Measurements from ENCODE around the gene MTERF2.
"Not testable (repeated sequence)": the region's sequence is repeated elsewhere in the genome, so short reads cannot be mapped to it uniquely, and the experiment has no call there.

The MTERF2 gene, protein sequence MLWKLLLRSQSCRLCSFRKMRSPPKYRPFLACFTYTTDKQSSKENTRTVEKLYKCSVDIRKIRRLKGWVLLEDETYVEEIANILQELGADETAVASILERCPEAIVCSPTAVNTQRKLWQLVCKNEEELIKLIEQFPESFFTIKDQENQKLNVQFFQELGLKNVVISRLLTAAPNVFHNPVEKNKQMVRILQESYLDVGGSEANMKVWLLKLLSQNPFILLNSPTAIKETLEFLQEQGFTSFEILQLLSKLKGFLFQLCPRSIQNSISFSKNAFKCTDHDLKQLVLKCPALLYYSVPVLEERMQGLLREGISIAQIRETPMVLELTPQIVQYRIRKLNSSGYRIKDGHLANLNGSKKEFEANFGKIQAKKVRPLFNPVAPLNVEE

DNA sequence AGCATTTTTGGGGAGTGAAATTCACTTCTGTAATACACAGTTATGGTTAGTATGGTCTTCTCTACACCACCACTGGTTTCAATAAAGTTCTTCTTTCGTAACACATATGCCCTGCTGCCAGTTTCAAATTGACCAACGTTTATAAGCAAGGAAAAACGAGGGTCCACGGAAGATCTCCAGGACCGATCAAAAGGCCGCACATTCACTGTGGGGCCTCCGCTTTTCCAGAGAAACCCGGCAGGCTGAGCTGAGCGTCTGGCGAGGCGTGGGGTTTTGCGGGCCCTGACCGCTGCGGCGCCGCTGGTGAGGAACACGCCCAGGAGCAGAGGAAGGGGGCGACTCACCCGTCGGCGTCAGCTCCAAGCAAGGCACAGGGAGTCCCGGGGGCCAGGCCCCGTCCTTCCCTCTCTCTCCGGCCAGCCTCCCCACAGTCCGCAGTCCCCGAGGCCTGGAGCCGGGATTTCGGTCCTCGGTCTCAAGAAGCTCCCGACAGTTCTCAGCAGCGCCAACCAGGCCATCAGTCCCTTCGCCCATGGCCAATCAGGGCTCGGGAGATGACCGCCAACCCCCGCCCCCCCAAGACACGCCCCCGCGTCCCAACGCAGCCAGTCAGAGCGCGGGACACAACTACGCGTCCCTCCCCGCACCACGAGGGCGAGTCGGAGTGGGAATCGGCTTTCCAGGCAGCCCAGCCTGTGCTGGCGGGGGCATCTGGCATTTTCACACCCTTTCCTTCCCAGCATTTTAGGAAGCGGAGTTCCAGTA lies at the start of gene MTERF2:
Gene MTERF2 (minus strand): TSS at position 522 of the 765 bp plus-strand sequence. CDS start 8,432 bp downstream, outside the sequence.
- DNase-seq = peak; percentile 94

DNA sequence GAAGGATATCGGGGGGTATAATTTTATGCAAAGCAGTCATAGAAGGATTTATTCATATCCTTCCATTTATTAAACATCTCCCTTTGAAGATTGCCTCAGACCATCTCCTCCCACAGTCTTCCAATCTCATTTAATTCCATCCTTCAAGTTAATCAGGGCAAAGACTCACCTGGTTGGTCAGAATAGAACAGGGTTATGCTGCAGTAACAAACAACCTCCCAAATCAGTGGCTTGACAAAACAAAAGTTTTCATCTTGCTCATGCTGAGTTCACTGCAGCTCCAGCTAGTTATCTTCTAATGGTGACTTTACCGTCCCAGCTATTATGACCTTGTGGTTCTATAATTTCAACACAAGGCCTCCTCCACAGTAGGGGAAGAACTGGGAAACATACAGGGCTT lies 48.8 kb upstream of the MTERF2 start:
- DNase-seq = no peak

DNA sequence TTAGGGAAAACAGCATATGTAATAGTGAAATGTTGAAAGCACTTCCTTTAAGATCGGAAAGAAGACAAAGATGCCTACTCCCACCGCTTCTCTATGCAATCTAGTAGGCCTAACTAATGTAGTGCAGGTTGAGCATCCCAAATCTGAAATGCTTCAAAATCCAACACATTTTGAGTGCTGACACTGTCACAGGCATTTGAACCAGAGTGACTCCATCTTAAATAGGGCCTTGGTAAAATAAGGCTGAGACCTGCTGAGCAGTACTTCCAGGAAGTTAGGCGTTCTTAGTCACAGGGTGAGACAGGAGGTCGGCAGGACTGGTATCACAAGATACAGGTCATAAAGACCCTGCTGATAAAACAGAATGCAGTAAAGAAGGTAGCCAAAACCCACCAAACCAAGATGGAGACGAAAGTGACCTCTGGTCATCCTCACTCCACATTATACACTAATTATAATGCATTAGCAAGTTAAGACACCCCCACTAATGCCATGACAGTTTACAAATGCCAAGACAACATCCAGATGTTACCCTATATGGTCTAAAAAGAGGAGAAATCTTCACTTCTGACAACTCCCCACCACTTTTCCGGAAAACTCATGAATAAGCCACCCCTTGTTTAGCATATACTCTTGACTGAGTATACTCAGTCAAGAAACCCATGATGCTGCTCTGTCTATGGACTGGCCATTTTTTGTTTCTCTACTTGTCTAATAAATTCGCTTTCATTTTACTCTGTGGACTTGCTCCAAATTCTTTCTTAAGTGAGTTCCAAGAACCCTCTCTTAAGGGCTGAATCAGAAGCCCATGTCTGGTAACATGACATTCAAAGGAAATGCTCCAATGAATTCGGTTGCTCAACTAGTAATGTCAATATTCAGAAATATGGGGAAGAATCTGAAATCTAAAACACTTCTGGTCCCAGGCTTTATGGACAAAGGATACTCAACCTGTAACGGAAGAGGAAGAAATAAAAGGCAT lies 47.1 kb upstream of the MTERF2 start:
- no peak for DNase-seq

DNA sequence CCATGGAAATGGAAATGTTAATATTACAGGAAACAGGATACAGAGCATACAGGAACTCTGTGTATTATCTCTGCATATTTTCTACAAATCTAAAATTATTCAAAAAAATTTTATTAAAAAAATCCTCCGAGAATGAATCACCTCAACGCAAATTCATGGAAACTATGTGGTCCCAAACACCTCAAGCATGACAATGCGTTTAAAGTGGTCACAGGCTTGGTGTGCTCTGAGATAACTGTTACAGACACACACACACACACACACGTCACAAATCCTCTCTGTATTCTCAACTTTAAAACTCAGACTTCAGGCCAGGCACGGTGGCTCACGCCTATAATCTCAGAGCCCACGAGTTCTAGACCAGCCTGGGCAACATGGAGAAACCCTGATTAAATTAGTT lies 45.3 kb upstream of the MTERF2 start:
- no peak for DNase-seq

DNA sequence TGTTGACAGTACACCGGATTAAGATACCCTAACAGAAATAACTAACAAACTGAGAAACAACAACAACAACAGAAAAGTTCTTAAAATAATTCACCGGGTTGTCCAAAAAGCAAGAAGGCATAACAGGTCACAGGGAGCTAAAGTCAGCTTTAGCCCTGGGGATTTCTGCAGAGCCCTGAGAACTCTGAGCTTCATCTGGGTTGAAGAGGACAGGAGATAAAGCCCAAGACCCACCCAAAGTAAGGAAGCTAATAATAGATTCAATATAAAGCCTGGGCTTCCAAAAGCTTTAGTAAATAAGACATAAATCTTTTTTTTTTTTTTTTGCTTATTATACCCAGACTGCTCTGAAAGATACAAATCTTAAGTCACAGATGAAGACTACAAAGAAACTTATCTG lies 44.1 kb upstream of the MTERF2 start:
- DNase-seq = no peak

DNA sequence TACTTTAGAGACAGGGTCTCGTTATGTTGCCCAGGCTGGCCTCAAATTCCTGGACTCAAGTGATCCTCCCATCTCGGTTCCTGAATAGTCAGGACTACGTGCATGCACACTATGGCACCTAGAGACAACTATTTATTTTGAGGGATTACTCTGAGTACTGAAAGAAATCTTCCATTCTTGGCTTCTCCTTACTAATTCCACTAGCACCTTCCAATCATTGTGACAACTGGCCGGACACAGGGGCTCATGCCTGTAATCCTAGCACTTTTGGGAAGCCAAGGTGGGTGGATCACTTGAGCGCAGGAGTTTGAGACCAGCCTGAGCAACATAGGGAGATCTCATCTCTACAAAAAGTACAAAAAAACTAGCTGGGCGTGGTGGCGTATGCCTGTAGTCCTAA lies 42.1 kb upstream of the MTERF2 start:
- no peak for DNase-seq

DNA sequence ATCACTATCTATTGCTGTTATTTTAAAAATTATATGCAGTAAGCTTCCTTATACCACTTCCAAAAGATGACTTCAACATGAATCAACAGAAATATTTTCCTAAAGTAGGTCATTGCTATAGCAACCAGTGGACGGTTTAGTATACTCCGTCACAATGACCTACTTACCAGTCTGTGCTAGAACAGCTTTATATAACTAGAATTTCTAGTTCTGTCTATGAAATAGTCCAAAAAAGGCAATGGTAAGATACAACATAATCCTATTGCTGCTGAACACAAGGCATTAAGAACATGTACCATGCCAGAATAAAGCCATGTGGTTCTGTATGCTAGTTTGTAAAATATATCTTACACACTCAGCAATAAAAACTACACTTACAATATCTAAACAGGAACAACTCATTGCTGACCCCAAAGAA lies 40.7 kb upstream of the MTERF2 start:
- no peak for DNase-seq

DNA sequence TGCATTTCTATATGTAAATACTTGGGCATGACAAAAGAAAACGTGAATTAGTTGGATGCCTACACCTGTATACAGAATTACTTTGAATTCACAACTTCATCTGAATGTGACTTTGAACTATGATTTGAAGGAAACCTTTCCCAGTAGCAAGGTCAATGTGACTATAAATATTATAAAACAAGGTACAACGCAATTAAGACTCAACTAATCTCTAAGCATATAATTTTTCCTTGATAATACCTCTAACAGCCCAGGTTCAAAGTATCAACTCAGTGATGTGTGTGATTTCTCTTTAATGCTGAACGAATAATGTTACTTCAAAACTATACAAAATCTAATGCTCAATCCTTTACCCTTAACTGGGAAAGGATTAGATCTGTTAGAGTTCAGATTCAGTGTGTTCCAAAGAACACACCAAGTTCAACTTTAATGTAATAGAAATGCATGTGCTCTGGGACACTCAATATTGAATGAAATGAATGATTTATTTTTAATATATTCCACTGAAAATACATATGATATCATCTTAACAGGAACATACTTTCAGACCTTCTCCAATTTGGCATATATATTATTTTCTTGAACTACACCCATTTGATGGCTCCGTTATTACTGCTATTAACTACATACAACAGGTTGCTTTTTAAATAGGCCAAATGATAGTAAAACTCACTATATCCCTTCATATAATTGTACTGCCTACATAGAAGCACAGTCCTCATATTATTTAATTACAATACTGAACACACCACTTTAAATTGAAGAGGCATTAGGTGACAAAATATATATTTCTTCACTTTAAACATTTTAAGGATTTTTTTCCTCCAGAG lies 40.1 kb upstream of the MTERF2 start:
- DNase-seq = no peak

DNA sequence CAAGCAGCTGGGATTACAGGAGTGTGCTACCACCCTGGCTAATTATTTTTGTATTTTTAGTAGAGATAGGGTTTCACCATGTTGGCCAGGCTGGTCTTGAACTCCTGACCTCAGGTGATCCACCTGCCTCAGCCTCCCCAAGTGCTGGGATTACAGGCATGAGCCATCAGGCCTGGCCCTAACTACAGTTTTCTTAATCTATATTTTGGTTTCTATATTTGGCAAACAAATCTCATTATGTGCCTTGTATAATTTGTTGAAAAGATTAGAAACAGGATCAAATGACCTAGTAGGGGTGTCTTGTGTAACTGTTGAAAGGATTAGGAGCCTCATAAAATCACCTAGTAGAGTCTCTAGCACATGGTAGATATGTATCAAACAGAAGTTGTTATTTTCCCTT lies 39.4 kb upstream of the MTERF2 start:
- not testable (repeated sequence) for DNase-seq

DNA sequence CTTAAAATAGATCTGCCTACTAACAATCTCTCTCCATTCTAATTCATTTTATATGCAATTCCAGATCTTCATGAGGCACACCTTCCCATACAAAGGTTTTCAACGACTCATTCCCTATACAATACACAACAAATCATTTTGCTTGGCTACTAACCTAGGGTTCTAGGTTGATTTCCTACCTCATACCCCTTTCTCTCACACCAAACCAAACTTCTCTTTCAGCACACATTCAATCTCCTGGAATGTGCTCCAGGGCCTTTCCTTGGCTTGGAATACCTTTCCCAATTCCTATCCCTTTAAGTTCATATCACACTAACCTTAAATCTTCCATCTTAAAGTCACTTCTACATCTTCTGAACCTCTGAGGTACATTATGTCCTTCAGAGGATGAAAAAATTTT lies 38.7 kb upstream of the MTERF2 start:
- no peak for DNase-seq

DNA sequence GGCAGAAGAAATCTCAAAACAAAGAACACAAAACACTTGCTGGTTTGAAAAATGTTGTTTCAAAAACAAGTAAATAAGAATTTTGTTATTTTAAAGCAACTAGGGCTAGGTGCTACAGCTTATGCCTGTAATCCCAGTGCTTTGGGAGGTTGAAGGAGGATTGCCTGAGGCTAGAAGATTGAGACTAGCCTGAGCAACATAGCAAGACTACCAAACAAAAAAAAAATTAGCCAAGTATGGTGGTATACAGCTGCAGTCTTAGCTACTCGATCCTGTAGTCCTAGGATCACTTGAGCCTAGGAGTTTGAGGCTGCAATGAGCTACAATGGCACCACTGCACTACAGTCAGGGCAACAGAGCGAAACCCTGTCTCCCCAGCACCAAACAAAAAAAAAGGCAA lies 32.6 kb upstream of the MTERF2 start:
- no peak for DNase-seq

DNA sequence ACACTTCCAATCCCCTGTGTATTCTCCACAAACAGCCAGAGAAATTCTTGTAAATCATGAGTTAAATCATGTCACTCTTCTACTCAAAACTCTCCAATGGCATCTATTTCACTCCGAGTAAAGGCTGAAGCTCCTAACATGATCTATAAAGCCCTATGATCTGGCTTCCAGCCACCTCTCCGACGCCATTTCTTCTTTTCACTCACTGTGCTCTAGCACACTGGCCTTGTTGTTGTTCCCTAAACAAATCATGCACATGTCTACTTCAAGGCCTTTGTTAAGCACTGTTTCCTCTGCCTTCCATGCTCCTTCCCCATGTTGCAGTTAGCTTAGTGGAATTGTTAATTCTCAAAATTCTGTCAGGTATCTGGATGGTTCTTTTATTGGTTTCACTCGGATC lies 30.1 kb upstream of the MTERF2 start:
- DNase-seq = no peak

DNA sequence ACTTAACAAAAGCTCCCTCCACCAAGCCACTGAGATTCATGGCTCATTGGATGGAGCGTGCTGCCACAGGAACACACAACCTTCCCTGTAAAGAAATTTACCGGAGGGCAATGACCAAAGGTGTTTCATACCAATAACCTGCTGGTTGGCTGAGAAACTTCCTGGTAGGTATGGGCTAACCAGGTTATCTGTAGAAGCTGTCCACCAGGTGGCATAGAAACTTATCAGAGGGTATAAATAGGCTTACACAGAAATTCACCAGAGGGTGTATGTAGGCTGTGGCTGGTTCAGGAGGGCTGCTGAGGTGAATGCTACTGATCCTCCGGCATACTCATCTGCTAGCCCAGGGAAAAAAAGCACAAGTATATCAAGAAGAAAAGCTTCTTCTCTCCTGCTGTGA lies 27.1 kb upstream of the MTERF2 start:
- DNase-seq = no peak

DNA sequence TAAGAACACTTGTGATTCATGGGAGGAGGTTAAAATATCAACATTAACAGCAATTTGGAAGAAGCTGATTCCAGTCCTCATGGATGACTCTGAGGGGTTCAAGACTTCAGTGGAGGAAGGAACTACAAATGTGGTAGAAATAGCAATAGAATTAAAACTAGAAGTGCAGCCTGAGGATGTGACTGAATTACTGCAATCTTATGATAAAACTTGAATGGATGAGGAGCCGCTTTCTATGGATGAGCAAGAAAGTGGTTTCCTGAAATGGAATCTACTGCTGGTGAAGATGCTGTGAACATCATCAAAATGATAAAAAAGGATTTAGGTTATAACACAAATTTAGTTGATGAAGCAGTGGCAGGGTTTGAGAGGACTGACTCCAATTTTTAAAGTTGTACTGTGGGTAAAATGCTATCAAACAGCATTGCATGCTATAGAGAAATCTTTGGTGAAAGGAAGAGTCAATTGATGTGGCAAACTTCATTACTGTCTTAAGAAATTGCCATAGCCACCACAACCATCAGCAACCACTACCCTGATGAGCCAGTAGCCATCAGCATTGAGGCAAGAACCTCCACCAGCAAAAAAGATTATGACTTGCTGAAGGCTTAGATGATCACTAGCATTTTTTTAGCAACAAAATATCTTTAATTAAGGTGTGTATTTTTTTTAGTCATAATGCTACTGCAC lies 25.9 kb upstream of the MTERF2 start:
- no peak for DNase-seq

DNA sequence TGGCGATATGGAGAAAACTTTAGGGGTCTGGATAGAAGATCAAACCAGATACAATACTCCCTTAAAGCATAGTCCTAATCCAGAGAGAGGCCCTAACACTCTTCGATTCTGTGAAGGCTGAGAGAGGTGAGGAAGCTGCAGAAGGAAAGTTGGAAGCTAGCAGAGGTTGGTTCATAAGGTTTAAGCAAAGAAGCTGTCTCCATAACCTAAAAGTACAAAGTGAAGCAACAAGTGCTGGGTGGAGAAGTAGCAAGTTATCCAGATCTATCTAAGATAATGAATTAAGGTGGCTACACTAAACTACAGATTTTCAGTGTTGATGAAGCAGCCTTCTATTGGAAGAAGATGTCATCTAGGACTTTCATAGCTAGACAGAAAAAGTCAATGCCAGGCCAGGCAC lies 24.6 kb upstream of the MTERF2 start:
- no peak for DNase-seq

DNA sequence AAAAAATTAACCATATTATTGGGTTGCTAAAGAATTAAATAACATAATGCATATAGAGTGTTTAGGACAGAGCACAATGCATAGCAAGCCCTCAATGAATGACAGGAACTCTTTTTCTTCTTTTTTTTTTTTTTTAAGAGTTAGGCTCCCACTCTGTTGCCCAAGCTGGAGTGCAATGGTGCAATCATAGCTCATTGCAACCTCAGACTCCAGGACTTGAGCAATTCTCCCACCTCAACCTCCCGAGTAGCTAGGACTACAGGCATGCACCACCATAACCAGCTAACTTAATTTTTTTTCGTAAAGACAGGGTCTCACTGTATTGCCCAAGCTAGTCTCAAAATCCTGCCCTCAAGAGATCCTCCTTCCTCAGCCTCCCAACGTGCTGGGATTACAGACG lies 20.5 kb upstream of the MTERF2 start:
- DNase-seq = no peak

DNA sequence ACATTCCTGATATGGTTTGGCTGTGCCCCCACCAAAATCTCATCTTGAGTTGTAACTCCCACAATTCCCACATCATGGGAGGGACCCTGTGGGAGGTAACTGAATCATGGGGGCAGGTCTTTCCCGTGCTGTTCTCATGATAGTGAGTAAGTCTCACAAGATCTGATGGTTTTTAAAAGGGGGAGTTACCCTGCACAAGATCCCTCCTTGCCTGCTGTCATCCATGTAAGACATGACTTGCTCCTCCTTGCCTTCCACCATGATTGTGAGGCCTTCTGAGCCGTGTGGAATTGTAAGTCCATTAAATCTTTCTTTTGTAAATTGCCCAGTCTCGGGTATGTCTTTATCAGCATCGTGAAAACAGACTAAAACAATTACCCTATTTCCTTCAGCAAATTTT lies 15.7 kb upstream of the MTERF2 start:
- not testable (repeated sequence) for DNase-seq

DNA sequence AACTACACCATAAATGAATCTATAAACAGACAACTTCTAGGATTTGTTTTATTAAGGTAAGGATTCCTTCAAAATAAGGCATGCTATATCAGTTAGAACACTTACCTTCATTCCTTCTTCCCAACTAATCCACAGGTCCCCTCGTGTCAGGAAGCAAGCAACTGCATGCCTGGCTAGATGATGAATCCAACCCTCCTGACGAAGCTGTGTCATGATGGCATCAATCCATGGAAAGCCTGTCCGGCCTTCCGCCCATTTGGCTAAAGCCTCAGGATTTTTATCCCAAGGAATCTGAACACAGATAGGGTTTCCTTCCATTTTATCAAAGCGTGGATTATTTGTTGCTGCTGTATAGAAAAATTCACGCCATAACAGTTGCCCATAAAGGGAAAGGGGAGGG lies 12.5 kb upstream of the MTERF2 start:
- DNase-seq = no peak

DNA sequence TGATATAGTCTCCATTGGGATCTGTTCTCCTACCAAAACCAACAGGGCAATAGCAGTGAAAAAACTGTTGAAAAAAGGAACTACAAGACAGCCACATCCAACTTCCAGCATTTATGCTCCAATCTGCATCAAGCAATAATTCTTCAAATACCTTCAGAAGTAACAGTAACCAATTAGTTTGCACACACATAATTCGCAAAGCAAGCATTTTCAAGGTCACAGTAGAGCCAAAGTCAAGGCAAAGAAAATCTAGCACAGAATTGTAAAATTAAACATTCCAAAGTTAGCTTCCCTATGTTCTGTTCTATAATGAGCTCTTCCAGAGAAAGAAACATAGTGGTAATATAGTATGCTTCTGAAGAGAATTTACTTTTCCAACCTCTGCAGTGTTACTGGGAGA lies 11.0 kb upstream of the MTERF2 start:
- no peak for DNase-seq

DNA sequence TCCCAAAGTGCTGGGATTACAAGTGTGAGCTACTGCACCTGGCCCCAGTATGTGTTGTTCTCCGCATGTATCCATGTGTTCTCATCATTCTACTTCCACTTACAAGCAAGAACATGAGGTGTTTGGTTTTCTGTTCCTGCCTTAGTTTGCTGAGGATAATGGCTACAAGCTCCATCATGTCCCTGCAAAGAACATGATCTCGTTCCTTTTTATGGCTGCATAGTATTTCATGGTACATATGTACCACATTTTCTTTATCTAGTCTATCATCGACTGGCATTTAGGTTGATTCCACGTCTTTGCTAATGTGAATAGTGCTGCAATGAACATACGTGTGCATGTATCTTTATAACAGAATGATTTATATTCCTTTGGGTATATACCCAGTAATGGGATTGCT lies 9.2 kb upstream of the MTERF2 start:
- not testable (repeated sequence) for DNase-seq

DNA sequence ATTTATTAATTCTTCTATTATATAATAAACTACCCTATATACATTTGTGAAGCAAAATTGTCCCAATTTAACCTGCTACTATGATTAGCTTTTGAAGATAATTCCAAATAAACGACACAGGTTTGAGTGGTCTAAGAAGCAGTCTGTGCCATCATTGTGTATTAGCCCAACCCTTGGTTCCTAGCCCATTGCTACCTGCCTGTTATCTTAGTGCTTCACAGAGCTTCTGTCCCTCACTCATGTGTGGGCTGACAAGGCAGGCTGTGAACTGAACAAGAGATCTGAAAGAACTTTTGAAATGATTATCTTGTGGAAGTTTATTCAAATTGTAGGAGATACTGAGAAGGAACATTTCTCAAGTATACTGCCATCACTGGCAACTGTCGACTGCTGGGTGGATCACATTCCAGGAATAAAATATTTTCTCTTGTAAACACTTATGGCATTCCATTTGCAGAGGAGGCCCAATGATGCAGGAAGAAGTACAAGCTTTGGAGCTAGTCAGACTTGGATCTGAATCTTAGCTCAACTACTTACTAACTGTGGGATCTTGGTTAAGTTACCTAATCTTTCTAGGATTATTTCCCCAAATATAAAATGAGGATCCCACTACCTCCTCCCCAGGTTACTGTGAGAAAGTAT lies 7.8 kb upstream of the MTERF2 start:
- DNase-seq = no peak

Data from OCI-M1 (cell line).